ENCODE measurements around the gene SYTL2. TPM values are rescaled to one million over a fixed set of nuclear protein-coding genes. Genes with fewer than 3 reads are reported as not detected.
"Not testable (repeated sequence)": the region's sequence is repeated elsewhere in the genome, so short reads cannot be mapped to it uniquely, and the experiment has no call there.

Gene SYTL2
- total and polyA plus RNA-seq, 2 experiments from 2014 or later: 3.4 to 7.2 TPM

- not testable (repeated sequence) for H3K4me1 Mint-ChIP-seq; H3K27ac ChIP-seq (ENCODE audit: low read depth); H3K27me3 ChIP-seq (ENCODE audit: insufficient read depth); DNase-seq (ENCODE audit: low spot score); H4K20me1 ChIP-seq (replicated peaks; ENCODE audit: insufficient read depth); H3K36me3 ChIP-seq (ENCODE audit: insufficient read depth); H3K4me2 ChIP-seq; H3K27me3 Mint-ChIP-seq (ENCODE audit: insufficient read depth, low read depth, poor library complexity); ATAC-seq; H2AFZ ChIP-seq; H3K9me2 ChIP-seq (ENCODE audit: insufficient read depth); H3F3A ChIP-seq (replicated peaks; ENCODE audit: low read depth); H3K4me3 Mint-ChIP-seq; H3K4me3 ChIP-seq; H3K79me2 ChIP-seq (replicated peaks; ENCODE audit: insufficient read depth); H3K4me1 ChIP-seq (ENCODE audit: insufficient read depth); H3K27ac Mint-ChIP-seq
- Mint-ChIP-seq H3K9me3 (peaks cover 37% of the 10 kb centered on the region), H3K36me3 (ENCODE audit: low read depth) (peaks cover 35% of the 10 kb centered on the region)
Measured at GRCh38 chr11:85853541-85853940, 42.6 kb upstream of the SYTL2 start.

- H3K4me1 ChIP-seq (ENCODE audit: insufficient read depth); H2AFZ ChIP-seq; H3K27ac ChIP-seq (ENCODE audit: low read depth); H3K27ac Mint-ChIP-seq; H3K4me3 Mint-ChIP-seq; H3K27me3 ChIP-seq (ENCODE audit: insufficient read depth); H3K4me3 ChIP-seq; ATAC-seq; H3K36me3 ChIP-seq (ENCODE audit: insufficient read depth); H3K27me3 Mint-ChIP-seq (ENCODE audit: insufficient read depth, low read depth, poor library complexity); H4K20me1 ChIP-seq (replicated peaks; ENCODE audit: insufficient read depth); DNase-seq (ENCODE audit: low spot score); H3K4me1 Mint-ChIP-seq; H3K9me2 ChIP-seq (ENCODE audit: insufficient read depth); H3K79me2 ChIP-seq (replicated peaks; ENCODE audit: insufficient read depth); H3F3A ChIP-seq (replicated peaks; ENCODE audit: low read depth); H3K4me2 ChIP-seq: not testable (repeated sequence)
- Mint-ChIP-seq H3K9me3 (peaks cover 44% of the 10 kb centered on the region), H3K36me3 (ENCODE audit: low read depth) (peaks cover 37% of the 10 kb centered on the region)
Measured at GRCh38 chr11:85852754-85853153, 41.8 kb upstream of the SYTL2 start.

GRCh38 chr11:85848556-85848955, 37.6 kb upstream of the SYTL2 start:
- Mint-ChIP-seq H3K4me3 (no peak overlapping the region), H3K27ac (no peak overlapping the region), H3K4me1 (no peaks in the 10 kb centered on the region), H3K36me3 (ENCODE audit: low read depth) (peaks cover 33% of the 10 kb centered on the region), H3K27me3 (ENCODE audit: insufficient read depth, low read depth, poor library complexity) (peaks cover 4% of the 10 kb centered on the region), H3K9me3 (peaks cover 52% of the 10 kb centered on the region)
- H3K79me2 ChIP-seq (replicated peaks; ENCODE audit: insufficient read depth): no peaks in the 10 kb centered on the region
- H3K27ac ChIP-seq (ENCODE audit: low read depth): no peak overlapping the region
- H3K27me3 ChIP-seq (ENCODE audit: insufficient read depth): no peaks in the 10 kb centered on the region
- no peaks in the 10 kb centered on the region for H4K20me1 ChIP-seq (replicated peaks; ENCODE audit: insufficient read depth)
- peaks cover 5% of the 10 kb centered on the region; the same call in 1 of the 2 replicates for H3K36me3 ChIP-seq (ENCODE audit: insufficient read depth)
- no peaks in the 10 kb centered on the region; the same call in 1 of the 2 replicates for H3K9me2 ChIP-seq (ENCODE audit: insufficient read depth)
- ATAC-seq (no peak), DNase-seq (ENCODE audit: low spot score) (no peak)
- no peaks in the 10 kb centered on the region for H3K4me1 ChIP-seq (ENCODE audit: insufficient read depth)
- no peak overlapping the region for H2AFZ ChIP-seq
- H3K4me3 ChIP-seq: no peak overlapping the region
- no peak overlapping the region for H3K4me2 ChIP-seq
- no peaks in the 10 kb centered on the region for H3F3A ChIP-seq (replicated peaks; ENCODE audit: low read depth)
- TF ChIP-seq CTCF (conservative IDR thresholded peaks at IDR 0.05; ENCODE audit: low read depth in 2 of 2) (no peak), EZH2phosphoT487 (IDR thresholded peaks at IDR 0.05; ENCODE audit: unreplicated experiment) (no peak), REST (IDR thresholded peaks at IDR 0.05; ENCODE audit: unreplicated experiment) (no peak), ETS1 (IDR thresholded peaks at IDR 0.05) (no peak), CREB1 (CRISPR knock-in tag; IDR thresholded peaks at IDR 0.05; ENCODE audit: low read depth) (no peak), JUNB (IDR thresholded peaks at IDR 0.05; ENCODE audit: unreplicated experiment) (no peak), NANOG (IDR thresholded peaks at IDR 0.05; ENCODE audit: borderline replicate concordance) (no peak), EZH2 (IDR thresholded peaks at IDR 0.05; ENCODE audit: low read depth, unreplicated experiment) (no peak), STAT1 (IDR thresholded peaks at IDR 0.05; ENCODE audit: unreplicated experiment) (no peak)

Measured in GM23338 (cell line).